ENCODE measurements around the gene RASGRP1.

GRCh38 chr15:38524156-38524555 lies 40.5 kb downstream of the RASGRP1 start:
- TF ChIP-seq POLR2AphosphoS5 (IDR thresholded peaks at IDR 0.05) (no peak), CTCF (IDR thresholded peaks at IDR 0.05) (no peak)
